HCT116 (cell line): ENCODE measurements around the gene ANKRD29.

ENCODE experiments used
- CTCF ChIP-seq, 3 experiments: fragments of 200-600 bp in 1 of 3; sonication (generic) in 1 of 3; IDR thresholded peaks in 2 of 3; conservative IDR thresholded peaks in 1 of 3; 2 replicates each; pipeline ENCODE4 v1.5.1; 2012 to 2017; ENCODE audit warnings: low read depth in 2 of 3, low read length in 2 of 3, antibody characterized with exemption in 1 of 3, borderline replicate concordance in 1 of 3, control low read depth in 1 of 3, mild to moderate bottlenecking in 1 of 3, mixed read lengths in 1 of 3, mixed run types in 1 of 3, moderate library complexity in 1 of 3; ENCODE audit not compliant: insufficient read depth in 1 of 3
- EGR1 ChIP-seq: IDR thresholded peaks from 2 replicates; pipeline ENCODE4 v1.6.1; 2012; ENCODE audit warnings: low read depth
- EZH2phosphoT487 ChIP-seq: fragments of 200-600 bp; IDR thresholded peaks from 2 replicates; pipeline ENCODE4 v1.6.1; 2018; ENCODE audit warnings: antibody characterized with exemption, borderline replicate concordance
- JUND ChIP-seq: IDR thresholded peaks from 2 replicates; pipeline ENCODE4 v1.6.1; 2012
- POLR2A ChIP-seq: IDR thresholded peaks from 2 replicates; pipeline ENCODE4 v1.7.0; 2011; ENCODE audit warnings: borderline replicate concordance; ENCODE audit not compliant: insufficient read depth, insufficient read length; ENCODE audit errors: extremely low read depth
- POLR2AphosphoS5 ChIP-seq: IDR thresholded peaks from 2 replicates; pipeline ENCODE4 v1.6.1; 2011; ENCODE audit warnings: mild to moderate bottlenecking, low read depth, low read length, moderate library complexity
- SIN3A ChIP-seq: IDR thresholded peaks from 2 replicates; pipeline ENCODE4 v1.6.1; 2012; ENCODE audit warnings: low read depth
- SRF ChIP-seq: IDR thresholded peaks from 2 replicates; pipeline ENCODE4 v1.6.1; 2012; ENCODE audit warnings: low read depth
- ZFX ChIP-seq: fragments of 450-650 bp; IDR thresholded peaks from 2 replicates; pipeline ENCODE4 v1.6.1; 2017
- ZNF274 ChIP-seq: fragments of 200-500 bp; sonication (Bioruptor generic); IDR thresholded peaks from 2 replicates; pipeline ENCODE4 v1.6.1; 2014; ENCODE audit warnings: mild to moderate bottlenecking, low read depth, low read length, inconsistent platforms

GRCh38 chr18:23632615-23633014 is 30.1 kb downstream of the ANKRD29 start:
- TF ChIP-seq EGR1 (no peak), JUND (no peak), SRF (no peak), CTCF (IDR thresholded peaks at IDR 0.05 in 2 of 3, conservative IDR thresholded peaks at IDR 0.05 in 1 of 3; ENCODE audit: borderline replicate concordance in 1 of 3, insufficient read depth in 1 of 3, low read depth in 2 of 3, low read length in 2 of 3) (no peak), POLR2AphosphoS5 (no peak), ZNF274 (no peak), ZFX (no peak), POLR2A (no peak), EZH2phosphoT487 (no peak), SIN3A (no peak)
